Measurements from ENCODE around the gene TBC1D24.

The TBC1D24 gene

DNA sequence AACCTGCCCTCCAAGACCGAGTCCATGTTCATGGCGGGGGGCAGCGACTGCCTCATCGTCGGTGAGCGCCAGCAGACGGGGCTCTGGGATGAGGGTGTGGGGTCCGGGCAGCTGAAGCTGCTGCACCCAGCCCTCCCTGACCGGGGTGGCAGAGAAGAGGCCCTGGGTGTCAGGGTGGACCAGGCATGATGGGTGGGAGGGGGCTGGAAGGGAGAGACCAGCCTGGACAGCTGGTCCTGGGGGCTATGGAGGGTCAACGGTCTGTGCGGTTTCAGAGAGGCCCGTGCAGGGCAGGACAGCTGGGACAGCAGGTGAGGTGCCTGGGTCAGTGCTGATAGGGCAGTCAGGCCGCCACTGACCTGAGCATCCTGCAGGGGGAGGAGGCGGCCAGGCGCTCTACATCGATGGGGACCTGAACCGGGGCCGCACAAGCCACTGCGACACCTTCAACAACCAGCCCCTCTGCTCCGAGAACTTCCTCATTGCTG is 25.5 kb downstream of the TBC1D24 start:
- no peak for DNase-seq

DNA sequence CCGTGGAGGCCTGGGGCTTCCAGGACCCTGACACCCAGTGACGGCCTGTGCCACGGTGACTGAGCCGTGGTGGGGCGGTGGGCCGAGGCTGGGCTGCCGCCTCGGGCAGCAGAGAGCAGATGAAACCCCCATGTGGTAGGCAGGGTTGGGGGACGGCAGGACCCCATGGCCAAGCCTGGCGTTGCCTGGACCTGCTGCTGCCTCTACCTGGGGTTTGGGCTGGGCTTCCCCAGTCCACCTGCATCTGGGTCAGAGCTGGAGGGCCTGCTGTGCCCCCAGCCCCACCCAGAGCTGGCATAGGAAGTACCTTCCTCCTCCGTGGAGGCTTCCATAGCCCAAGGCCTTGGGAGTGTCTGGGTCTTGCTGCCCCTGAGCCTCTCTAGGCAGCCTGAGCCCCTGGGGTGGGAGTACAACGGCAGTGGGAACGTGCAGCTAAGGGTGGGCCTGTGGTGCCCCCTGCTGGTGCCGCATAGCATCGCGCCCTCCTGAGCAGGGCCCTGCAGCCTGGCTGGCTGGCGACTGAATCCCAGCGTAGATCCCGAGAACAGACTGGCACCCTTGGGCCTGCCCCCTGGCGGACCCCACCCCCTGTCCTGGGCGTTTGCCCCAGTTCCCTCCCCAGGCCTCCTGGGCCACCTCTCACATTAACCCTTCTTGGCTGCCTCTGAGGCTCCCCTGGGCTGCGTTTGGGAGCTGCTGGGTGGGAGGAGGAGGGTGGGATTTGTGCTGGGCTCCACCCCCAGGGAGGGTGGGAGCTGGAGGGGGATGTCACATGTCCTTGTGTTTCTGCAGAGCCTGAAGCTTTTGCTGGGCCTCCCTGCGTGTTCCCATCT is 26.2 kb downstream of the TBC1D24 start:
- DNase-seq = peak; percentile 69

DNA sequence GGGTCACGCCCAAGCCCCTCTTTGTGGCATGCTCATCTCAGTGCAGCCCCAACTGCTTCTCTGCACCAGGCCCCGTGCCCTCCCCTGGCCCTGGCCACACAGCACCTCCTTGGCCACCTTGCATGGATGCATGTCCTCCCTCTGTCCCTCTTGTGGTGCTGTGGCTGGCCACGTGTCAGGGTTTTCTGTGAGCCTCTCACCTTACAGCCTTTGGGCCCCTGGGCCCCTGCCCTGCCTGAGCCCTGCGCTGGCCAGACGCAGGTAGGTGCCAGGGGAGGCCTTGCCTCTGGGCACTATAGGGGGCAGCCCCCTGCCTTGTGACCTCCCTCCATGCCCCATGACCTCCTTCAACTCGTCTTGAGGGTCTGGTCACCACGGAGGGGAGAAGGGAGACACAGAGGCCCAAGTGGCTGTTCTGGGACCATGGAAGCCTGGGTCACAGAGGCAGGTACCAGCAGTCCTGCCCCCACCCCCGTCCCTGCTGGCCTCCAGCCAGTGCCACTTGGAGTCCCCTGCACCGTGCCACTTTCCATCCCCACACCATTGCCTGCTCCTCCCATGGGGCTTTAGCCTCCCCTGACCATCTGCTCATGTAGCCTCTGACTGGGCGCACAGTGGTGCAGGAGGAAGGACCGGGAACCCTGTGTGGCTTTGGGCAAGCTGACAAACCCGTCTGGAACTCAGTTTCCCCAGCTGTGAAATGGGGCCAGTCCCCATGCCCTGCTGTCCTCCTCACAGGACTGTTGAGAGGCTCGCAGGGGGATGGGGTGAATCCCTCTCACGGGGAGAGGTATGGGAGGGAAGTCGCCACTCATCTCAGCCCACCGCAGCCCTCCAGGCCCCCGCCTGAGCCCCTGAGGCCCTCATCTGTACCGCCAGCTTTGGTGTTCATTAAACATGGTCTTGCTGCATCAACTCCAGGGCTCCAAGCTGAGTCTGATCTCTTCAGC is 27.3 kb downstream of the TBC1D24 start:
- DNase-seq = no peak

GRCh38 chr16:2505695-2506094 is 30.8 kb downstream of the TBC1D24 start:
- DNase-seq = no peak

DNA sequence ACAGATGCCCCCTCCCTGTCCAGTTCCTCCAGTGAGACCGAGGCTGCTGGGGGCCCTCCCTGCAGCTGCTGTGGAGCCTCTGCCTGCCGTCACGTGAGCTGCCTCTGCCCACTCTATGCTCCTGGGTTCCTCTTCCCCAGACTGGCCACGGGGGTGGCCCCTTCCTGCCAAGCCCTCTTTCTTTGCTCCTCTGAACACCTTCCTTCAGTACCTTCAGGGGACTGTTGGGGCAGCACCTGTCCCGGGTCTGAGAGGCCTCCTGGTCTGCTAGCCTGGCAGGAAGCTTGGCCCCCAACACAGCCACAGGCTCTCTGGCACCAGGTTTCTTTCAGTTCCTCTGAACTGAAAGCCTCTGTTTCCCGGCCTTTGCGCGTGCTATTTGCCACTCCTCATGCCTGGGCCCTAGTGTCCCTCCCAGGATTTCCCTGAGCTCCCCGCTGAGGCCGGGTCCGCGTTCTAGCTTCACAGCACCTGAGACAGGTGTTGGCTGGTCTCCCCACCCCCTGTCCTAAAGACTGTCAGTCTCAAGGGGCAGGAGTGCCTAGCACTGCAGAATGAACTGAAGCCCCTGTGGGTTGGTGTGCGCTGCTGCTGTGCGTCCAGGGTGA is 32.2 kb downstream of the TBC1D24 start:
- no peak for DNase-seq

DNA sequence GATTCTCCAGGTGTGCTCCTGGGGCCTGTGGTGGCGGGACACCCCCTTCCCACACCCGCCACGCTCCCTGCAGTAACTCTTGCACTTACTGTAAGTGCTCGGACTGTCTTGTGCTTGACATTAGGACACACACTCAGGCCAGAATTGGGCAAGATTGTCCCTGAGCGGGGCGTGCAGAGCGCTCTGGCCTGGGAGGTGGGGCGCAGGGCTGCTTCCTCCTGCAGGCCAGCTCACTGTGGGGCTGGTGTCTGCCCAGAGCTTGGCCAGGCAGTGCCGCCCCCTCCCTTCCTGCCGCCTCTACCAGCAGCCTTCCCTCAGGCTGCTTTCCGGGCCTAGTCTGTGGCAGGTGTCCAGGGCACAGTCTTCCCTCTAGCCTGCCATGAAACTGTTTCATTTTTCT is 32.7 kb downstream of the TBC1D24 start:
- no peak for DNase-seq

GRCh38 chr16:2508722-2509400 is 33.9 kb downstream of the TBC1D24 start:
- DNase-seq = no peak

GRCh38 chr16:2511128-2511800 is 36.3 kb downstream of the TBC1D24 start:
- DNase-seq = no peak

GRCh38 chr16:2511996-2512734 is 37.2 kb downstream of the TBC1D24 start:
- DNase-seq = no peak

DNA sequence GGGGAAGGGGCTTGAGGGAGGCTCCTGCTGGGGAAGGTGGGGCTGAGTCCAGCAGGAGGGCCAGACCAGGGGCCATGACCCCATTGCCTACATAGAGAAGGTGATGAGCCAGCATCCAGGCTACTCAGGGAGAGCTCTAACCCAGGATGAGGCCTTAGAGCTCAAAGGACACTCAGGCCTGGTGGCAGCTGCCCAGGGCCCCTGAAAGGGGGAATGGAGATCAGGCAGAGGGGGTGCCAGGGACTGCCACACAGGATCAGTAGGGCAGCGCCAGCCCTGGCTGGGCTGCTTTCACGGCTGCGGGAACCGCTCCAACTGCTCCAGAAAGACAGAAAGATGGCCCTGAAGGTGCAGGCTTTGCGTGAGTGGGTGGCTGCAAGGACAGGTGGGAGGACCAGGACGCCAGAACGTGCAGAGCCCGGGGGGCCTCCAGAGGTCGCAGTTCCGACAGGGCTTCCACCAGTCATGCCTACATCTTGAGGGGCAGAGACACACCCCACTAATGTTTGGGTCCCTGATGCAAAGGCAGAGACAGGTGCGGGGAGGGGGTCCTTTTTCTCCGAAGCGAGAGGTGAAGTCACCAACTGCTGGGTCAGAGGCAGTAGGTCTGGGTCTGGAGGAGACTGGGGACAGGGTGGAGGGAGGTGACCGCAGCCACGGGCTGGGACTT is 37.9 kb downstream of the TBC1D24 start:
- DNase-seq = peak; percentile 14

- peak; percentile 84 for DNase-seq
Measured at GRCh38 chr16:2513405-2514332, 38.7 kb downstream of the TBC1D24 start, which contains the start of gene ATP6V0C. TSS of gene ATP6V0C (plus strand) at chr16:2513952. CDS start at chr16:2514104, 152 bp downstream.

- no peak for DNase-seq
Measured at GRCh38 chr16:2514333-2515179, 39.6 kb downstream of the TBC1D24 start.

- DNase-seq = no peak
Measured at GRCh38 chr16:2515180-2515851, 40.4 kb downstream of the TBC1D24 start.

DNA sequence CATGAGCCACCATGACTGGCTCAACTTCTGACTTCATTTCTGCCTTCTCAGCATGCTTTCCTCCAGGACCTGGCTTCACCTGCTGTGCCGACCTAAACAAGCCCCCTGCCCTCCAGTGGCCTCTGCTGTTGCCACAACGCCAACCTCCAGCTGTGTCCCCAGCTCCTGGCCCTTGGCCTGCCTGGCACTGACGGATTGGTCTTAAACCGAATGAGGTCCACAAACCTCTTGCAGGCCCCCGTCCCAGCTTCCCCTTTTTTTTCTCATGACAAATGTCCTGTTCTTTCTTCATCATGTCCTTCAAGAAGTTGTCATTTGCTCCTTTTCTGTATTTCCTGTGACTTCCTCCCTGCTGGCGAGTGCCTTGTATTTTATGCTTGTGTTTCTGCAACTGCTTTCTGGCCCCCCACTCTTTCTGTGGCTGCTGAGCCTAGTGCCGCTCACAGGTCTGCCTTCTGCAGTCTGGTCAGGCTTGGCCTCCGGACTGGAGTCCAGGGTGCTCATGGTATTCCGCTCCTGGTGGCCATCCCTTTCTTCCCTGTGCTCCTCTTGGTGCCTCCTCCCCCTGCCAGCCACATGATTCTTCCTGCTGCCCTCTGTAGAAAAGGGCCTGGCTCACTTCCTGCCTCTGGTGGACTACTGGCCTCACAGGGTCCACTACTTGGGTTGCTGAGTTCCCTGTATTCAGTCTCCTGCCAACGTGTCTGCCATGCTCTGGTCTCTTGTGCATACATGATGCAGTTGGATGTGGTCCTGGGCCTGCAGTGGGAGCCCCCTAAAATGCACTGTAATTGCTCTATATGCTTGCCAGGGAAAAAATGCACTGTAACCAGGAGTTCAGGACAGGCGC is 41.7 kb downstream of the TBC1D24 start:
- DNase-seq = no peak

DNA sequence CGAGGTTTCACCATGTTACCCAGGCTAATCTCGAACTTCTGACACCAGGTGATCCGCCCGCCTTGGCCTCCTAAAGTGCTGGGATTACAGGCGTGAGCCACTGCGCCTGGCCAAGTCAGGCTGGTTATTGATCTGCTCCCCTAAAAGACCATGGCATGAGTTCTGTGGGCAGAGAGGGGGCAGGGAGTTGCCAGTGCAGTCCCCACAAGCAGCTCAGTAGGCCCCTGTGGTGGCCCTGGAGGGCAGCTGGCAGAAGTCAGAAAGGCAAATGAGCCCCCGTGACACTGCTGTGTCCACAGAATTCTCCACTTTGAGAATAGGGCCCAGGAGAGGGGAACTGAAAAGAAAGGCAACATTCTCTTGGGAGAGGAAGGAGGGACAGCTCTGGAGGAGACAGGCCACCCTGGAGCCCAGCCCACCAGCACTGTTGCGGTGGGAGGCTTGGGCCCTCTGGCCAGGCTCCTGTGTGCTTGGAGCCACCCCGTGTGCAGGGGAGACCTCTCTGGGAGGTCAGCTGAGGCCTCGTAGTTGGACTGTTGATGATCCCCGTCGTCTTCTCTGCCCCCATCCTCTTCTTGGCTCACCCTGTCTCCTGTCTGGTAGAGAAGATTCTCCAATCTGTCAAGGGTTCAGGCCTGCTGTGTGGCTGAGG is 43.2 kb downstream of the TBC1D24 start:
- DNase-seq = no peak

Data from NCI-H510A treated with DMSO at 0.1 percent for 48 hours (cell line).